Testis (tissue), 3 donors: Measurements from ENCODE around the gene TMEM184B. TPM values are rescaled to one million over a fixed set of nuclear protein-coding genes. Genes with fewer than 3 reads are reported as not detected.

ENCODE experiments used
- DNase-seq: peaks from one replicate; pipeline ENCODE4 v3.0.0-alpha.2; 2019
- H3K27ac ChIP-seq, 2 donors: fragments of 200-600 bp; sonication (generic); one replicate each; pipeline ENCODE4 v1.5.1; 2019
- H3K27me3 ChIP-seq: fragments of 200-600 bp; sonication (generic); one replicate; pipeline ENCODE4 v1.5.1; 2019
- H3K36me3 ChIP-seq: fragments of 200-600 bp; sonication (generic); one replicate; pipeline ENCODE4 v1.5.1; 2017; ENCODE audit warnings: low read depth; ENCODE audit errors: missing control alignments
- H3K4me1 ChIP-seq: fragments of 200-600 bp; sonication (generic); one replicate; pipeline ENCODE4 v1.5.1; 2019
- H3K4me3 ChIP-seq, 2 donors: fragments of 200-600 bp; sonication (generic); one replicate each; pipeline ENCODE4 v1.5.1; 2017 to 2019
- H3K9me3 ChIP-seq: fragments of 200-600 bp; sonication (generic); one replicate; pipeline ENCODE4 v1.5.1; 2017
- CTCF ChIP-seq, 3 experiments: fragments of 450-650 bp in 2 of 3; fragments of 200-600 bp in 1 of 3; sonication (generic) in 1 of 3; IDR thresholded peaks; one replicate each; pipeline ENCODE4 v1.5.1; 2016 to 2019; ENCODE audit warnings: antibody characterized with exemption in 3 of 3, mild to moderate bottlenecking in 2 of 3, moderate library complexity in 1 of 3
- POLR2A ChIP-seq: fragments of 450-650 bp; IDR thresholded peaks from one replicate; pipeline ENCODE4 v1.6.1; 2017; ENCODE audit warnings: antibody characterized with exemption, mild to moderate bottlenecking, moderate library complexity
- WGBS, 2 donors: methylation state at CpG; one replicate each; pipeline ENCODE4 v1.1.5; 2018; 5-methylcytosine and 5-hydroxymethylcytosine counted together
- intact Hi-C: fragments of 100-400 bp; cut with DNase I; formaldehyde crosslinking; loops from one replicate; pipeline ENCODE4 v1.15.1; 2023; ENCODE audit warnings: low total_unique reads
- polyA plus RNA-seq: library from polyadenylated mRNA; stranded (reverse); fragments of 350-450 nt; fragmentation: Illumina TruSeq; extraction: RNeasy Lipid Tissue Mini Kit (QIAGEN cat#74804); gene quantifications from one replicate; pipeline ENCODE4 v1.2.3, GENCODE V29; 2014; ENCODE audit warnings: low read depth, low replicate concordance; ENCODE audit not compliant: insufficient read depth
- total RNA-seq, 2 donors: library from RNA; depleted of rRNA; stranded (reverse); fragments of >200 nt; gene quantifications; one replicate each; pipeline ENCODE4 v1.2.3, GENCODE V29; 2016

Gene TMEM184B
- total and polyA plus RNA-seq, 3 donors from 2014 or later = 25.2 to 66.5 (median 35.4) TPM

- Histone ChIP-seq H3K36me3 (no peaks in the 10 kb centered on the region), H3K27me3 (no peaks in the 10 kb centered on the region), H3K27ac (peak overlapping the region in 1 of 2 donors; percentile 90), H3K9me3 (no peaks in the 10 kb centered on the region), H3K4me3 (no peak overlapping the region), H3K4me1 (peaks cover 14% of the 10 kb centered on the region)
- intact Hi-C loops = no loop called here
- 74 to 90% methylated on average over 8 of the region's 8 CpGs for WGBS, 2 donors
- TF ChIP-seq POLR2A = no peak
- TF ChIP-seq CTCF (IDR thresholded peaks at IDR 0.05) = no peak
- no peak for DNase-seq
Measured at GRCh38 chr22:38259370-38259769, 13.4 kb downstream of the TMEM184B start.

GRCh38 chr22:38258895-38259294, 13.9 kb downstream of the TMEM184B start:
- peak; percentile 42 for DNase-seq
- WGBS, 2 donors = 37 to 38% methylated on average over 8 of the region's 8 CpGs
- no peak overlapping the region for H3K4me3 ChIP-seq
- H3K9me3 ChIP-seq = no peaks in the 10 kb centered on the region
- no peaks in the 10 kb centered on the region for H3K27me3 ChIP-seq
- no peaks in the 10 kb centered on the region for H3K36me3 ChIP-seq
- TF ChIP-seq CTCF (IDR thresholded peaks at IDR 0.05) (no peak), POLR2A (no peak)
- H3K27ac ChIP-seq = peak overlapping the region in 1 of 2 donors; percentile 90
- intact Hi-C loops = no loop called here
- H3K4me1 ChIP-seq = peaks cover 14% of the 10 kb centered on the region

GRCh38 chr22:38257650-38258250, 15.1 kb downstream of the TMEM184B start:
- peaks cover 14% of the 10 kb centered on the region for H3K4me1 ChIP-seq
- no peaks in the 10 kb centered on the region for H3K9me3 ChIP-seq
- no peak overlapping the region for H3K4me3 ChIP-seq
- intact Hi-C loops = no loop called here
- TF ChIP-seq POLR2A = no peak
- TF ChIP-seq CTCF (IDR thresholded peaks at IDR 0.05) = no peak
- H3K27ac ChIP-seq = peak overlapping the region; percentile 72 to 90
- H3K36me3 ChIP-seq = no peaks in the 10 kb centered on the region
- 69 to 81% methylated on average over 4 of the region's 4 CpGs for WGBS, 2 donors
- DNase-seq = no peak
- no peaks in the 10 kb centered on the region for H3K27me3 ChIP-seq

- H3K9me3 ChIP-seq = no peaks in the 10 kb centered on the region
- H3K27ac ChIP-seq = peak overlapping the region; percentile 72 to 90
- H3K27me3 ChIP-seq = no peaks in the 10 kb centered on the region
- 44 to 53% methylated on average over 14 of the region's 14 CpGs for WGBS, 2 donors
- TF ChIP-seq POLR2A (no peak), CTCF (IDR thresholded peaks at IDR 0.05) (no peak)
- peaks cover 8% of the 10 kb centered on the region for H3K4me1 ChIP-seq
- H3K36me3 ChIP-seq = no peaks in the 10 kb centered on the region
- DNase-seq = no peak
- H3K4me3 ChIP-seq = no peak overlapping the region
- intact Hi-C loops = no loop called here
Measured at GRCh38 chr22:38257181-38257580, 15.6 kb downstream of the TMEM184B start.

GRCh38 chr22:38255697-38256096, 17.1 kb downstream of the TMEM184B start:
- intact Hi-C loops = no loop called here
- Histone ChIP-seq H3K27ac (no peak overlapping the region), H3K4me1 (peaks cover 10% of the 10 kb centered on the region), H3K9me3 (no peaks in the 10 kb centered on the region), H3K4me3 (no peak overlapping the region), H3K36me3 (no peaks in the 10 kb centered on the region), H3K27me3 (no peaks in the 10 kb centered on the region)
- no peak for DNase-seq
- 93 to 96% methylated on average over 2 of the region's 2 CpGs for WGBS, 2 donors
- TF ChIP-seq POLR2A = no peak
- TF ChIP-seq CTCF (IDR thresholded peaks at IDR 0.05) = no peak
